Inflammatory macrophage treated with lipopolysaccharide for 4 hours (primary cell): Measurements from ENCODE around the gene RBM33.

Source experiments
- DNase-seq: peaks from one replicate; pipeline ENCODE4 v3.0.0-alpha.2; 2020

The RBM33 gene

DNA sequence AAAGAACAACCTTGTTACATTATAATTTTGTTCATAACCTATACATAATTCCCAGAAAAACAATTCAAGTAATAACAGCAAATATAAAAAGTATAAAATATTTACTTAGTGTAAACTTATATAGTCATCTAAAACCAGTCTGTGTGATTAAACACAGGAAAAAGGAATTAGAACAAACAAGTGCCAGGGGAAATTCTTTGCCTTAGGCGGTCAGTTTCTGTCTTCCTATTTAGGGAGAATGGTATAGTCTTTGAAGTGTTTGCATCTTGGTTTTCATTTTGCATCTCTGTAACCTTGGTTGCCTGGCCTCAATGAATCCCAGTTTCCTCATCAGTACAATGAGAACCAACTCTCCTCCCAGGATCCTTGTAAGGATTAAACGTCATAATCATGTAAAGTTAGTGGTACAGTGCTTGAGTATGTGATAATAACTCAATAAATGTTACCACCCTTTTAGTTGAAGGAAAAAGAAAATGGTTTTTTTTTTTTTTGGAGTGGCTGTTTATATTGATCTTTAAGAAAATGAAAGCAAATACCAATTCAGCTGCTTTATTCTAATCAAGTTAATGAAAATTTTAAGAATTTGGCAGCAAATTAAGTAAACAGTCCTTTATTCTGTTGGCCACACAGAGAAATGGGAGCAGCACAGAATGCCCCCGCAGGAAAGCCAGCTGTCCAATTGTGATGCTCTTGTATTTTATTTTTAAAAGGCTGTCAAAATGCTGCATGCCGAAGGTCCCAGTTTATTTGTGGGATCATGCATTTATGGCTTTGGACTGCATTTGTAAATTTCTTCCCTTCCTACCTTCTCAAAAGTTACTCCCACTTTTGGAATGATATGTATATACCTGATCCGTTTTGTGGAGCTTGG, 106.0 kb downstream of the RBM33 start:
- no peak for DNase-seq

DNA sequence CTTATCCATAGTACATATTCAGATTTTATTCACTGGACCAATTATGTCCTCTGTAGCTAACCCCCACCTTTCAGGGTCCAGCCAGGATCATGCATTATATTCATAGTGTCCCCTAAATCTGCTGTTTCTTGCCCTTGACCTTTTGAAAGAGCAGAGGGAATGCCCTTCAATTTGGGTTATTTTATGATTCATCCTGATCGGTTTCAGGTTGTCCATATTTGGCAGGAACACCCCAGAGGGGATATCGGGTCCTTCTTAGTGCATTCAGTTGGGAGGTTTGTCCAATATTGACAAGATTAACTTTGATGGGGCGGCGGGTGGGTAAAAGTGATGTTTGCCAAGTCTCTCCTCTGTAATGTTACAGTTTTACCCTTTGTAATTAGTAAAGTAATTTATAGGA, 106.9 kb downstream of the RBM33 start:
- no peak for DNase-seq

- DNase-seq = peak; percentile 16
Measured at GRCh38 chr7:155752756-155753445, 108.4 kb downstream of the RBM33 start.

- DNase-seq = no peak
Measured at GRCh38 chr7:155753446-155753965, 109.0 kb downstream of the RBM33 start.

DNA sequence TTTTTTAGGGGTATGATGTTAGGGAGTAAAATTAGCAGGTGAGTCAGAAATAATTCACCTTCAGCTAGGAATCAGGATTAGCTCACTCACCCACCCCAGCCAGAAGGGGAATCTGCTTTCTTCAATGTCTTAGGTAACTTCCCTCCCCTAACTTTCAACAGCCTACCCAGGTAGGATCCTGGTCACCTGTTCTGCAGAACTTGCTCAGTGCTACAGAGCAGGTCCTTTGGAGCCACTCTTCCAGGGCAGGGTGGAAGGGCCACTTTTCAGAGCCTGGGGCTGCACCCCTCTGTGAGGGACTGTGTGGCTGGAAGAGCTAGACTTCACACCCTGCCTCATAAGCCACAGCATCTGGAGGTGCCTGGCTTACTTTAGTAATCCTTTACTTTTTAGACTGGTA, 109.7 kb downstream of the RBM33 start:
- no peak for DNase-seq

- no peak for DNase-seq
Measured at GRCh38 chr7:155755026-155755425, 110.6 kb downstream of the RBM33 start.

DNA sequence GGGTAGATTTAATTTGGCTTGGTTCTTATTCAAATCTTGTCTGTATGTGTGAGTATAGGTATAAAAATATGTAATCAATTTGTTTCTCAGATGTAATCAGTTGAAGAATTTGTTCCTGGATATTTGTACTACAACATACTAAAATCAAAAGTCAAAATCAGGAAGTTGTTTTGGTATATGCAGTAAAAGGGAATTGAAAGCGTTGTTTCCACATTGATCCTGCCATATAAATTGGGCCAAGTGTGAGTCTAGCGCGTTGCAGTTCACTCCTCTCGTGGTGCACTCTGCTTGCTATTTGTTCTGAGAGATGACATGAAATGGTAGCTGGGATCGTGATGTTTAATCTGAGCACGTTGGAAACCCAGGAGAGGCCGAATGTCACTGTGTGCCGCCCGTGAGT, 111.9 kb downstream of the RBM33 start:
- DNase-seq = peak; percentile 87

DNA sequence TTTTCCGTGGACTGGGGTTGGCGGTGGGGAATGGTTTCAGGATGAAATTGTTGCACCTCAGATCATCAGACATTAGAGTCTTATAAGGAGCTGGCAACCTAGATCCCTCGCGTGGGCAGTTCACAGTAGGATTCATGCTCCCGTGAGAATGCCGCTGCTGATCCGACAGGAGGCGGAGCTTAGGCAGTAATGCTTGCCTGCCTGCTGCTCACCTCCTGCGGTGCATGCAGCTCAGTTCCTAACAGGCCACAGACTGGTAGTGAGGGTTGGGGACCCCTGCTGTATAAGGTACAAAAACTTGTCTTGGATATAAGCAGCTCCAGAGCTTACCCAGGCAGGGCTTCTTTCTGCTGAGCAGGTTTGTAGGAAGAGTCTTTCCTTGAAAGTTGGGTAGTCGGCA, 113.9 kb downstream of the RBM33 start:
- DNase-seq = no peak

- no peak for DNase-seq
Measured at GRCh38 chr7:155759740-155760430, 115.4 kb downstream of the RBM33 start.

DNA sequence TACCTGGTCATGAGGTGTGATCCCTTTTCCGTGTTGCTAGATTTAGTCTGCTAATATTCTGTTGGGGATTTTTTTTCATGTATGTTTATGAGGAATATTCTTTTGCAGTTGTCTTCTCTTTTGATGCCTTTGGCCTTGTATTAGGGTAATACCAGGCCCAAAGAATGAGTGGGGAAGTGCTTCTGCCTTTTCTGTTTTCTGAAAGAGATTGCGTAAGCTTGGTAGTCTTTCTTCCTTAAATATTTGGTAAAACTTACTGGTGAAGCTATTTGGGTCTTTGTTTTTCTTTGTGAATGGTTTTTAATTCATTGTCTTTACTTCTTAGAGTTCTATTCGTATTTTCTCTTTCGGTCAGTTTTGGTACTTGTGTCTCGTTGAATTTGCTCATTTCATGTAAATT, 116.7 kb downstream of the RBM33 start:
- DNase-seq = peak; percentile 78

DNA sequence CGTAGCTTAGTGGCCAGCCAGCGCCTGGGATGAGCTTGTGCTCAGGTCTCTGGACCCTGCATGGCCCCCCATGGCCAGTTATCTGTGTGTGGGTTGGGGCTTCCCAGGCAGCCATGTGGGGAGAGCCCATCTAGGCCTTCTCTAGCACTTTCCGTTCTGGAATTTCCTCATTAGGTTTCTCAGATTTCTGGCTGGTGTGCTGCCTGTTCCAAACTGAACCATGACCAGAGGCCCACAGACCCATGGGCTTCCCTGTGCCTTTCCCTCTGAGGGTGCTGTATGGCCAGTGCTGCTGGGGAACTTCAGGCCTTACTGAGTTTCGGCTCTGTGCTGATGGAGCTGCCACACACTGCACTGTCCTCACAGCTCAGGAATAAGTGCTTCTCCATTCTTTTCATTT, 117.6 kb downstream of the RBM33 start:
- no peak for DNase-seq

- DNase-seq = no peak
Measured at GRCh38 chr7:155762655-155763054, 118.2 kb downstream of the RBM33 start.

DNA sequence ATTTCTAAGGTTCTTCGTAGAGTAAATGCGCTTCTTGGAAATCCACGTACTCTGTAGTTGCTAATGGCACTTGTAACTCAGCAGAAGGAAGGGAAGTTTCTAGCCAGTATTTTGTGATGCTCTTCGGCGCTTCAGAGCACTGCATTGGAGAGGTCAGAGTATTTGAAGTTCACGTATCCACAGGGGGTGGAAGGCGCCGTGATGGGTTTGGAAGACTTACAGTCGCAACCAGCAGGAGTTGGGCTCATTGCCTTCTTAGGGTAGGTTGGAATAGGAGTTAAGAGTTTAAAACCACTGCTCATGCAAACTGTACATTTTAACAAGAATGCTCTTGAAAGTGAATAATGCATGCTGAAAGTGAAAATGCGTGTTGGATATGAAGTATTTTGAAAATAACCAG, 118.7 kb downstream of the RBM33 start:
- no peak for DNase-seq

DNA sequence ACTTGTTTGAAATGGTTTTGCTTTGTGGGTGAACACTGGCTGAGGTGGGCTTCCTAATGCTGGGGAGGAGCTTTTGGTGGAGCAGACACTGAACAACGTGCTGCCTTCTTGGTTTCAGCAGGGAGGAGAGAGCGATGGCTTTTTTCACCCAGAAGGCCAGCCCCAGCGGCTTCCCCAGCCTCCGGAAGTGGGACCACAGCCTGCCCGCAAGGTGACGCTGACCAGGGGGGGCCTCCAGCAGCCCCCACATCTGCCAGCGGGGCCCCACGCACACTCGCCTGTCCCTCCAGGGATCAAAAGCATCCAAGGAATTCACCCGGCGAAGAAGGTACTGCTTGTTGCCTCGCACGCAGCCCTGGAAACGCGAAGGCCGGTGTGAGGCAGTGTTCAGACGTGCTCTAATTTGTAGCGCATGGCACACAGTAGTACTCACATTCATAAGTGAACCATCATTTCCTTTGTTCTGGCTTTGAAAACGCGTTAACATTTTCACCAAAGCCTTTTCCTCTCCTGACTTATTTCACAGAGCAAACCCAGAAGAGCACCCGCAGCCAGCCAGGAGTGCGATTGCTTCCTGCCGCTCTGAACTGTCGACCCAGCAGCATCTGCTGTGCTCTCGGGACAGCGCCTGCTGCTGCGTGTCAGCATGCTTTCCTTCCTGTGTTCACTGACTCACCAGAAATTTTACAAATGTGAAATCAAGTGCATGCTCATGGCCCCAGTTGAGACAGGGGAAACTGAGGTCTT, 119.4 kb downstream of the RBM33 start:
- peak; percentile 69 for DNase-seq

DNA sequence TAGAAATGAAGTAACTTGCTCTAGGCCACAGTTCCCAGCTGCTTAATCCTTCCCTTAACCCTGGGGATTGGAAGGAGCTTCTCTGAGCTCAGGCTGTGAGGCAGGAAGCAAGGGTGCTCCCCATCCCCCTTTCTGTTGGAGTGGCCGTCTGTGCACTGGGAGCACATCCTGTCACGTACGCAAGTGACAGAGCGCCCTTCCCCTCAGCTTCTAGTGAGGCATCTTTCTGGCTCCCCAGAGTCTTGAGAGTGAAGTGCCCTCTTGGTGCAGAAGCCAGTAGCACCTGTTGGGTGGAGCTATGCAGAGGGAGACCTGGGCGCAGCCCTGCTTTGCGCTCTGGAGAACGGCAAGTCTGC, 120.0 kb downstream of the RBM33 start:
- DNase-seq = no peak

GRCh38 chr7:155765458-155765857, 121.0 kb downstream of the RBM33 start:
- no peak for DNase-seq

- no peak for DNase-seq
Measured at GRCh38 chr7:155766386-155766785, 121.9 kb downstream of the RBM33 start.

DNA sequence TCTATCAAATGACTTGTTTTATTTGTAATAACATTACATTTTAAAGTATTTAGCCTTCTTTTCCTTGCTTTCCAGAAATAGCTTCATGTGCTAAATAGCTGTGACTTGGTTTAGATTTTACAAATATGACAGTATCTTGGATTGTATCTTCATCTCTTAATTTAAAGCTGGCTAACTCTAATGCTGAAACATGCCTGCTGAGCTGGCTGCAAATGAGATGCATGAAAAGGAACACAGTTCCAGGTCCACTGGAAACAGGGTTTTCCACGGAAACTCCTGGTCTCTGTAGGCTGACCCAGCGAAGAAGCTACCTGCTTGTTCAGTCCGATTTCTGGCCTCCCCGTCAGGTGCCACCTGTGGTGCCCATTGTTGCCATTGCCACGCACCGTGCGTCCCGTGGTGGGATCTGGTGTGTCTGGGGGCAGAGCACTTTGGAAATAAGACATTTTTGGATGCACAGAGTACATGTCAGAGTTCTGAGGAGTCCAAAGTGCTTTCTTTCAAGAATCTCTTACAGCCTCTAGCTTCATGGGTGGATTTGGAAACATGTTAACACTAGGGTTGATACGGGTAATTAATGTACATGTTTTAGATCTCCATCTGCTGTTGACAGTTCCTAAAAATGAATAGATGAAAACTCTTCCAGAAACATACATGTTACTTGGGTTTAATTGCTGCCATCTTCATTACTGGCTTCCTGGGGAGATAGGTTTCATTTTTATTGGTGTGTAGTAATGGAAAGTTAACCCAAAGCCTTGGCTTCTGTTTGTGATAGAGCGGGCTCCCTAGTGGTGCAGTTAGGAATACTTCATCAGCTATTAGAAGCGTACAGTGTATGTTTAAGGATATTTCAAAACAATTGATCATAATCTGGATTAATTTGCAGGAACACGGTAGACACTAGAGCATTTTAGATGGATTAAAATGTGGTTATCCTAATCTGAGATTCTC, 122.8 kb downstream of the RBM33 start:
- DNase-seq = no peak

- no peak for DNase-seq
Measured at GRCh38 chr7:155769701-155770100, 125.2 kb downstream of the RBM33 start.

GRCh38 chr7:155770241-155770640, 125.8 kb downstream of the RBM33 start:
- no peak for DNase-seq

GRCh38 chr7:155773531-155773930, 129.1 kb downstream of the RBM33 start:
- DNase-seq = no peak

GRCh38 chr7:155774947-155775346, 130.5 kb downstream of the RBM33 start:
- DNase-seq = no peak
